Stimulated activated CD8-positive, alpha-beta memory T cell treated with anti-CD3 and anti-CD28 coated beads, Interleukin-12 subunit alpha, Interleukin-12 subunit beta, amount 100 ng/mL, for 24 hours (primary cell): ENCODE data around the gene PLA2G2C.

Experiments
- DNase-seq: peaks from one replicate; pipeline ENCODE4 v3.0.0-alpha.2; 2020; ENCODE audit errors: extremely low read depth

Gene PLA2G2C

DNA sequence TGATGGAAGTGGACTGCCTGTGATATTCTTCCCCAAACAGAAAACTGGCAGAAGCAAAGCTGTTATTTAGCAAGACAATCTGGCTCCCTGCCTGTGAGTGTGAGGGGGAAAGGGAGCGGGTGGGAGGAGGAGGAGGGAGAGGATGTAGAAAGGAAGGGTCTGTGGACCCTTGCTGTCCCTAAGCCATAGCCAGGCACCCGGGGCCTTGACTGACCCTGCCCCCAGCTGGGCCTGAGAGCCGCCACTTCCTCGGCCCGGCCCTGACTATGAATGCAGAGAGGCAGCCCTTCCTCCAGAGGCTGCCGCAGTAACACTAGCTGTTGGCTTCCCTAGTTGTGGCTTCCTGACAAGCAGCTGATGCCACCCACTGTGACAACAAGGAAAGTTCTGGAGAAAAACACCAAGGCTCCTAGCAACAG is 33.3 kb downstream of the PLA2G2C start:
- DNase-seq: no peak

DNA sequence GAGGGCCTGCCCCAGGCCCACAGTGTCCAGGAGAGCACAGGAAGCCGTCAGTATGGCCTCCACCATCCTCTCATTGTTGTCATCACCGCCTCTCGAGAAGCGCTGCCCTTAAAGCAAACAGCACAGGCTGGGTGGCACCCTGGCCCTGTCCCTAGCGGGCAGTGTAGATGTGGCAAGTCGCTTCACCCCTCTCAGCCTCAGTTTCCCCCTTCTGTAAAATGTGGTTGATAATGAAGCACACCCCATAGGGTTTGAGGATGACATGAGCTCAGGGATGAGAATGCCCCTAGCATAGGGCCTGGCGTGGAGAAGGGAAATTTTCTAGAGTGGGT is 33.8 kb downstream of the PLA2G2C start:
- DNase-seq: no peak

DNA sequence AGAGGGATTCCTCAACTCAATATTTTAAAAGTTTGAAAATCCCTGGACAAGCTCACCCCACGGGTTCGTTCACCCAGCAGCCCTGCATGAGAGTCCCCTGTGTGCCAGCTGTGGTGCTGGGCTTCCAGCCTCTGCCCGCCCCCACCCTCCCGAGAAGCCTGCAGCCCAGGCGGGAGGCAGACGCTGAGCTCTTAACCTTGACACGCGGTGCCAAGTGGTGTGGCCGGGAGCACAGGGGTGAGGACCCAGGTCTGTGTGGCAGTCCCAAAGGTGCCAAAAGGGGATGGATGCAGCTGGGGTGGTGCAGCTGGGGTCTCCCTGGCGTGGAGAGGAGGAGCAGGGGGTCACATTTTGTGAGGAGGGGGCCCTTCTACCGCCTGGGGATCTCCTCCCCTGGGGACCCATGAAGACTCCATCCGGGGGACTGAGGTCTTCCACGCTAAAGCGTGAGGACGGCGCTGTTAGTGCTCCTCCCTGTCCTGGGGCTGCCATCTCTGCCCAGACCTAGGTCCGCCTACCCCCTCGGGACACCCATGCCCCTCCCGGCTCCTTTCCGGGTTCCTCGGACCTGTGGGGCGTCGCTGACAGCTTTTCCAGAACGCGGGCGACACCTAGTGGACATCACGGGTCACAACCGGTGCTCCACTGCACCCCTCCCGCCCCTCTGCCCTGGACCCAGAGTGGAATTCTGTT is 34.3 kb downstream of the PLA2G2C start:
- peak; percentile 35 for DNase-seq

- no peak for DNase-seq
These were observed 35.3 kb downstream of the PLA2G2C start for GRCh38 chr1:20150969-20151368.

DNA sequence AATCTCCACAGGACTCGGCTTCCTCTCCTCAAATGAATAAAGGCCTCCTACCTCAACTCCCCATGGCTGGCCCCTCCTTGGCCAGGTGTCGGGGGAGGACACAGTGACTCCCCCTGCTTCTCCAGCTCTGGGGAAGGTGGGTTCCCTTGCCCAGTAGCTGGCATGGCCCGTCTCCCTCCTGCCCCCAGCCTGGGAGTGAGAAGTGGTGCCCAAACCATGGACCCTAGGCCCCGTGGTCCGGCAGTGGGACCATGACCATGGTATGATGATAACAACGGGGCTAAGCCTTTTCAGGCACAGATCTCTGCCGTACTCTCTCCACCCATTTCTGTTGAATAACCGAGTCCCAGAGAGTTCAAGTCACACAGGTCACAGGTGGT is 36.0 kb downstream of the PLA2G2C start:
- DNase-seq: no peak

DNA sequence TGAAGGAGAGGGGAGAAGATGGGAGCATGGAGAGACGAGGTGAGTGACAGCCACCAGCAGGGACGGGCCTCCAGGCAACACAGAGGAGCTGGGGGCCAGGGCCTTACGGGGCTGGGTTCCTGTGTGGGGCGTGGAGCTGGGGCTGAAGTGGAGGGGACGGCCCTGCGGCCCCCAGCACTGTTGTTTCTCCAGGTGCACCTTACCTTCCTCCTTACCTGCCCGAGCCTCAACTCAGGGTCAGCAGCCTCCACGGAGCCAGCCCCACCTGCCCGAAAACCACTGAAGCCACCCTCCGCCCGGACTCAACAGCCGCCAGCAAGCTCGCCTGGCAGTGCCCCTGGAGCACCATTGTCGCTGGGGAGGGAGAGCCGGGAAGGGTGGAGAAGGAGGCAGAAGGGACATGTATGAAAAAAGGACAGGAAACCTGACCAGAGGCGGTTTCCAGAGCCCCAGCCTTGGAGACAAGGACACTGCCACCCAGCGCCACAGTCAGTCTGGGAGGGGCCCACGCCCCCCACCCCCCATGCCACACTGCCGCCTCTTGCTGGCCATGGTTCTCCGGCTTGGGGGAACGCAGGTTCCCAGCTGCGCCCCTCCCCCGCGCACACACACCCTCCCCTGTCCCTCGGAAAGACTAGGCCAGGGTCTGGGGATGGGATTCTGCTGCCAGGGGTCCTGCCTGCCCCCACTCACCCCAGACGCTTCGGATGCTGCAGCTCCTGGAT is 36.6 kb downstream of the PLA2G2C start:
- DNase-seq: no peak

DNA sequence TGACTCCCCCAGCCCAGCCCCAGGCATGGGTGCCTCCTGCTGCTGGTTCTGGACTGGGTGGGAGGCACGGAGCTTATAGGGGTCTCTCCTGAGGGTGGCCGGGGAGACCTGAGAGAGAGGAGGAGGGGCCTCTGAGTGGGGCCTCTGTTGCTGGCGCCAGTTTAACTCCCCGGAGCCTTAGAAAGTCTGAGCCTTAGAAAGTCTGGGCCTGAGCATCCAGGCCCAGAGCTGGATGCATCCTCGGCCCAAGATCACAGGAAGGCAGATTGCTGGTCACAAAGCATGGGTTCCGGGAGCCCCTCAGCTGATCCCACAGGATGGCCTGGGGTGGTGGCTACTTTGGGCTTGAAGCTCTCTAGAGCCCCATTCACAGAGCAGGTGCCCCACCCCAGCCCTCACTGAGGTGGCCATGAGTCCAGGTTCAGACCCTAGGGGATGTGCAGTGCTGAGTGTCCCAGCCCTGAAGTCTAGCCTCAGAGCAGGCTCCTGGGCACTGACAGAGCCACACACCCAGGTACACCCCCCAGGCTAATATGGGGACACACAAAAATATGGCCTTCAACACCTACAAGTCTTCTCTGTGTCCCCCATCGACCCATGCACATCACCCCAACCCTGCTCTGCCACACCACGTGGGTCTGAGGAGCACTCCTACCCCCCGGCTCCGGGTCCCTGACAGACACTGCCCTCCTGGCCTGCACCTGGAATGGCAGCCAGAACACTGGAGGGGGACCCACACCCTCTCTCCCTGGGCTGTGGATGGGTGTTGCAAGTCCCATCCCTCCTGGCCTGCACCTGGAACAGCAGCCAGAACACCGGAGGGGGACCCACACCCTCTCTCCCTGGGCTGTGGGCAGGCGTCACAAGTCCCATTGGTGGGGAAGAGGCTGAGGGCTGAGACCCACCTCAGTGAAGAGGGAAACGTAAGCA is 37.5 kb downstream of the PLA2G2C start:
- no peak for DNase-seq

DNA sequence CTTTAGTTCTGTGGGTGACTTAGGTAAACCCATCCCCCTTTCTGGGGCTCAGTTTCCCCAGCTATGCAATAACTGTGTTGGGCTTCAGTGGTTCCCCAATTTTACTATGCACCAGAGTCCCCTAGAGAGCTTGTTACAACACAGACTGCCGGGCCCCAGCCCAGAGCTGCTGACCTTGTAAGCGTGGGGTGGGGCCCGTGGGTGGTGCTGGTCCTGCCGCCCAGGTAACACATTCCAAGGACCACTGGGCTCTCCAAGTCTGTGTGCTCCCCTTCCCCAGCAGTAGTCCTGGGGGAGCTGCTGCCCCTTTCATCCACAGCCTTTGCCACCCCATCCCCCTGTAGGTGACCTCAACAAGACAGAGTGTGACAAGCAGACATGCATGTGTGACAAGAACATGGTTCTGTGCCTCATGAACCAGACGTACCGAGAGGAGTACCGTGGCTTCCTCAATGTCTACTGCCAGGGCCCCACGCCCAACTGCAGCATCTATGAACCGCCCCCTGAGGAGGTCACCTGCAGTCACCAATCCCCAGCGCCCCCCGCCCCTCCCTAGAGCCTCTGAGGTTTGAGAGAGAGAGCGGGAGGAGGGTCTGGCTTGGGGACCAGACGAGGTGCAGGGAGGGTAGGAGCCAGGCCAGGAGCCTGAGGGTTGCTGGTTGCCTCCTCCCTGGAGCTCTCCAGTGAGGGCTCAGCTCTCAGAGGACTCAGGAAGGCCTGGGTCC is 38.3 kb downstream of the PLA2G2C start:
- no peak for DNase-seq

GRCh38 chr1:20143734-20144565 is 42.4 kb downstream of the PLA2G2C start:
- no peak for DNase-seq

DNA sequence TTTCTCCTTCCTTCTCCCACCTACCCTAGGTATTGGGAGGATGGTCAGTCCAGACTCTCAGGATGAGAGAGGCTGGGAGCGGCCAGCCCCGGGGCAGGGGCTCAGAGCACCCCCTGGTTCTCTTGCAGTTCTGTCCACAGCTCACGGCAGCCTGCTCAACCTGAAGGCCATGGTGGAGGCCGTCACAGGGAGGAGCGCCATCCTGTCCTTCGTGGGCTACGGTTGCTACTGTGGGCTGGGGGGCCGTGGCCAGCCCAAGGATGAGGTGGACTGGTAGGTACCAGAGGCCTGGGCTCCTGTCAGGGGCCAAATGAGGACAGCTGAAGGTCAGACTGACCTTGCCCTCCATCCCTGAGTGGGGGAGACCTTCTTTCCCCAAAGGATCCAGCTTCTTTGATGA is 43.0 kb downstream of the PLA2G2C start:
- DNase-seq: no peak

GRCh38 chr1:20142001-20142710 is 44.2 kb downstream of the PLA2G2C start:
- DNase-seq: no peak

- DNase-seq: no peak
These were observed 44.9 kb downstream of the PLA2G2C start for GRCh38 chr1:20141466-20141865.

- no peak for DNase-seq
These were observed 45.3 kb downstream of the PLA2G2C start for GRCh38 chr1:20141001-20141400.

DNA sequence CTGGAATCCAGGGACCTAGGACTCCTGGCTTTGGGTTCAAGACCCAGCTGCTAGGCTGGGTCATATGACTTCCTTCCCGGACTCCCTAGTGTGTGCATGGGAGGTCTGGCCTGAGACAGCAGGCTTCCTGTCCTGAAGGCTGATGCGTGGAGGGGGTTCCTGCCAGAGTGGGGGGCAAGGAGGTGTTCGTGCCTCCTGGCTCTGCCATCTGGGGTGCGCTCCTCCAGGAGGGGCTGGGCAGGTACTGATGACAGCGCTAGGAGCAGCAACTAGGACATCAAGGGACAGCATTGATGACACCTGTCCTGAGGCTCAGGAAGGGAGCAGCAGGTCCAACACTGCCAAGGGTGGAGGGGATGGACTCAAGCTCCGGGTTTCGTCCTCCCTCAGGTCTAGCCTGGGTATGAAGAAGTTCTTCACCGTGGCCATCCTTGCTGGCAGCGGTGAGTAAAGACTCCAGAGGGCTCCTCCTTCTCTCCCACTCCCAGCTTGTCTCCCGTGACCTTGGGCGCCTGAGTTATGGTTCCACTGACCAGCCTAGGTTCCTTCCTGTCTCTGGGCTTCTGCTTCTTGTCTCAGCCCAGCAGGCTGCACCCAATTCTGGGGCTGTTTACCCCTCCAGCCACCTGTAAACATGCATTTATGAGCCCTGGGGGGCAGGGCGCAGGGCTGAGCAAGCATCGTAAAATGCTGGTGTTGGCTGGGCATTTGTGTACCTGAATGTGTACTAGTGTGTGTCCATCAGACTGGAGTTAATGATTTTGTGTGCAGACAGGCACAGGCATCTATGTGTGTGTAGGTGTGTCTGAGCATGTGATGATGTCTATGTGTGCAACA is 46.3 kb downstream of the PLA2G2C start:
- no peak for DNase-seq

GRCh38 chr1:20138961-20139550 is 47.3 kb downstream of the PLA2G2C start, which contains the start of gene PLA2G2F:
Gene PLA2G2F, plus strand, starts transcription at chr1:20139323. Its CDS starts 105 bp downstream, at chr1:20139428.
- no peak for DNase-seq

GRCh38 chr1:20138346-20138745 is 48.0 kb downstream of the PLA2G2C start:
- no peak for DNase-seq

- no peak for DNase-seq
These were observed 48.7 kb downstream of the PLA2G2C start for GRCh38 chr1:20137604-20138003.

DNA sequence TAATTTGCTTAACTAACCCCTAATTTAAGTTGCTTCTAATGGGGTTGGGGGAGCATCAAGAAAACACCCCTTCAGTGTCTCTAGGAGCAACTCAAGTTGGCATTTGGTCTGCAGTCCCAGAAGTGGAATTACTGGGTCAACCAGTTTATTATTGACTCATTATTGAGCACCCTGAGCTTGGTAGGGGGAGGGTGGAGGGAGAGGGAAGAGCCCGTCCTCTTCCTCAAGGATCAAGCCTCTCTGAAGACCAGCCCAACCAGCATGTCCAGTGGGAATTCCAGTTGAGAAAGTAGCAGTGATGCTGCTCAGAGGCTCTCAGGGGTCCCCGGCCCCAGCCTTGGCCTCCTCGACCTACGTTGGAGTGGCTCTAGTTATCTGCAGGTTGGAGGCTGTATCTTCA is 49.3 kb downstream of the PLA2G2C start:
- DNase-seq: no peak

DNA sequence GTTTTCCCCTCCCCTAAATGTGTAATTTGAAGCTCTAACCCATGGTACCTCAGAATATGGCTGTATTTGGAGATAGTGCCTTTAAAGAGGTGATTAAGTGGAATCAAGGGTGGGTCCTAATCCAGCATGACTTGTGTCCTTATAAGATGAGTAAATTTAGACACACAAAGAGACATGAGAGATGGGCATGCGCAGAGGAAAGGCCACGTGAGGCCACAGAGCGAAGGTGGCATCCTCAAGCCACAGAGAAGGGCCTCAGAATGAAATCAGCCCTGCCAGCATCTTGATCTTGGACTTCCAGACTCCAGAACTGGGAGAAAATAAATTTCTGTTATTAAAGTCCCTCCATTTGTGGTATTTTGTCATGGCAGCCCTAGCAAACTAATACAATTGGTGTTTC is 50.1 kb downstream of the PLA2G2C start:
- no peak for DNase-seq
